ENCODE results near the gene DHCR7.

- TF ChIP-seq POLR2A (IDR thresholded peaks at IDR 0.05): no peak
- TF ChIP-seq, protein P1, sequence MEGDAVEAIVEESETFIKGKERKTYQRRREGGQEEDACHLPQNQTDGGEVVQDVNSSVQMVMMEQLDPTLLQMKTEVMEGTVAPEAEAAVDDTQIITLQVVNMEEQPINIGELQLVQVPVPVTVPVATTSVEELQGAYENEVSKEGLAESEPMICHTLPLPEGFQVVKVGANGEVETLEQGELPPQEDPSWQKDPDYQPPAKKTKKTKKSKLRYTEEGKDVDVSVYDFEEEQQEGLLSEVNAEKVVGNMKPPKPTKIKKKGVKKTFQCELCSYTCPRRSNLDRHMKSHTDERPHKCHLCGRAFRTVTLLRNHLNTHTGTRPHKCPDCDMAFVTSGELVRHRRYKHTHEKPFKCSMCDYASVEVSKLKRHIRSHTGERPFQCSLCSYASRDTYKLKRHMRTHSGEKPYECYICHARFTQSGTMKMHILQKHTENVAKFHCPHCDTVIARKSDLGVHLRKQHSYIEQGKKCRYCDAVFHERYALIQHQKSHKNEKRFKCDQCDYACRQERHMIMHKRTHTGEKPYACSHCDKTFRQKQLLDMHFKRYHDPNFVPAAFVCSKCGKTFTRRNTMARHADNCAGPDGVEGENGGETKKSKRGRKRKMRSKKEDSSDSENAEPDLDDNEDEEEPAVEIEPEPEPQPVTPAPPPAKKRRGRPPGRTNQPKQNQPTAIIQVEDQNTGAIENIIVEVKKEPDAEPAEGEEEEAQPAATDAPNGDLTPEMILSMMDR (IDR thresholded peaks at IDR 0.05): peak; percentile 41 to 75 (median 62)
- TF ChIP-seq EP300 (IDR thresholded peaks at IDR 0.05): no peak
These were observed 27.5 kb downstream of the DHCR7 start for GRCh38 chr11:71420455-71421241.

Measured in upper lobe of left lung (tissue), 4 donors.